GM21526 (cell line): ENCODE results near the gene SNRPF.
"Not testable (repeated sequence)": the region's sequence is repeated elsewhere in the genome, so short reads cannot be mapped to it uniquely, and the experiment has no call there.

ENCODE experiments used
- ATAC-seq: cut with Tn5 transposase; IDR thresholded peaks from one replicate; pipeline ENCODE4 v1.9.1; 2021; ENCODE audit warnings: moderate library complexity; ENCODE audit not compliant: unreplicated experiment, low FRiP score

The SNRPF gene

GRCh38 chr12:95858451-95859343, at the start of gene SNRPF:
Gene SNRPF (plus strand): TSS chr12:95858952. CDS start chr12:95859074, 122 bp downstream.
- peak; percentile 99 for ATAC-seq

- no peak for ATAC-seq
Measured at GRCh38 chr12:95809000-95809680, 49.6 kb upstream of the SNRPF start.

- no peak for ATAC-seq
Measured at GRCh38 chr12:95810411-95810810, 48.3 kb upstream of the SNRPF start.

- not testable (repeated sequence) for ATAC-seq
Measured at GRCh38 chr12:95812155-95812554, 46.6 kb upstream of the SNRPF start.

- no peak for ATAC-seq
Measured at GRCh38 chr12:95815632-95816212, 43.0 kb upstream of the SNRPF start.

GRCh38 chr12:95820096-95820703, 38.6 kb upstream of the SNRPF start:
- no peak for ATAC-seq

- no peak for ATAC-seq
Measured at GRCh38 chr12:95829395-95829794, 29.4 kb upstream of the SNRPF start.

GRCh38 chr12:95830335-95831089, 28.2 kb upstream of the SNRPF start:
- no peak for ATAC-seq

- ATAC-seq: no peak
Measured at GRCh38 chr12:95834572-95834971, 24.2 kb upstream of the SNRPF start.

- ATAC-seq: no peak
Measured at GRCh38 chr12:95836185-95836609, 22.6 kb upstream of the SNRPF start.

- no peak for ATAC-seq
Measured at GRCh38 chr12:95836630-95837239, 22.0 kb upstream of the SNRPF start.

- ATAC-seq: no peak
Measured at GRCh38 chr12:95837240-95838038, 21.3 kb upstream of the SNRPF start.

GRCh38 chr12:95838125-95838524, 20.6 kb upstream of the SNRPF start:
- ATAC-seq: no peak

- ATAC-seq: not testable (repeated sequence)
Measured at GRCh38 chr12:95842426-95842825, 16.3 kb upstream of the SNRPF start.

- ATAC-seq: no peak
Measured at GRCh38 chr12:95848575-95849388, 10.0 kb upstream of the SNRPF start.

GRCh38 chr12:95851606-95852005, 7.1 kb upstream of the SNRPF start:
- no peak for ATAC-seq

GRCh38 chr12:95852133-95852532, 6.6 kb upstream of the SNRPF start:
- ATAC-seq: no peak

GRCh38 chr12:95857156-95857555, 1.6 kb upstream of the SNRPF start:
- ATAC-seq: no peak
